Activated T-helper 1 cell treated with anti-CD3 and anti-CD28 coated beads, Interleukin-12 subunit alpha, Interleukin-12 subunit beta, Interleukin-2, Interleukin-4 antibody, amounts not matched to agents 30 ng/mL and 10 ng/mL and 1 ng/mL, durations not matched to agents 14 hours and 24 hours and 36 hours (primary cell): Measurements from ENCODE around the gene TMEM168. TPM values are rescaled to one million over a fixed set of nuclear protein-coding genes. Genes with fewer than 3 reads are reported as not detected.

Source experiments
- DNase-seq: peaks from one replicate; pipeline ENCODE4 v3.0.0; 2021; ENCODE audit warnings: low spot score
- H3K27ac Mint-ChIP-seq: one replicate; pipeline ENCODE4 v1.8.0; 2021; ENCODE audit warnings: mild to moderate bottlenecking, mixed read lengths
- H3K27me3 Mint-ChIP-seq: one replicate; pipeline ENCODE4 v1.8.0; 2022; ENCODE audit warnings: mild to moderate bottlenecking, moderate library complexity, mixed read lengths; ENCODE audit not compliant: insufficient read depth
- H3K36me3 Mint-ChIP-seq: one replicate; pipeline ENCODE4 v1.8.0; 2021; ENCODE audit warnings: low read depth, mixed read lengths
- H3K4me1 Mint-ChIP-seq: one replicate; pipeline ENCODE4 v1.8.0; 2021; ENCODE audit warnings: low read depth, mixed read lengths
- H3K4me3 Mint-ChIP-seq: one replicate; pipeline ENCODE4 v1.8.0; 2021; ENCODE audit warnings: mild to moderate bottlenecking, moderate library complexity, mixed read lengths
- H3K9me3 Mint-ChIP-seq: one replicate; pipeline ENCODE4 v1.8.0; 2021; ENCODE audit warnings: mixed read lengths
- intact Hi-C: fragments of 100-400 bp; cut with micrococcal nuclease; formaldehyde crosslinking; loops from one replicate; pipeline ENCODE4 v1.15.1; 2024
- total RNA-seq: library from RNA; stranded (reverse); gene quantifications from 2 replicates; pipeline ENCODE4 v1.2.3, GENCODE V29; 2022

Gene TMEM168
- total RNA-seq, 1 donor from 2014 or later = 18.1 TPM

- Mint-ChIP-seq H3K4me3 (no peak overlapping the region), H3K36me3 (peaks cover 19% of the 10 kb centered on the region)
These were observed 12.8 kb downstream of the TMEM168 start for GRCh38 chr7:112777406-112777805.

GRCh38 chr7:112771166-112771565 is 19.0 kb downstream of the TMEM168 start:
- Mint-ChIP-seq H3K27me3 (no peaks in the 10 kb centered on the region), H3K27ac (no peak overlapping the region), H3K4me1 (no peaks in the 10 kb centered on the region), H3K9me3 (no peaks in the 10 kb centered on the region), H3K4me3 (no peak overlapping the region), H3K36me3 (peaks cover 12% of the 10 kb centered on the region)
- intact Hi-C loops = no loop called here
- no peak for DNase-seq

More at GRCh38 chr7:112777406-112777805, 12.8 kb downstream of the TMEM168 start:
- intact Hi-C loops = no loop called here
- no peaks in the 10 kb centered on the region for H3K9me3 Mint-ChIP-seq
- peaks cover 17% of the 10 kb centered on the region for H3K4me1 Mint-ChIP-seq
- DNase-seq = no peak
- no peaks in the 10 kb centered on the region for H3K27me3 Mint-ChIP-seq
- H3K27ac Mint-ChIP-seq = no peak overlapping the region

DNA sequence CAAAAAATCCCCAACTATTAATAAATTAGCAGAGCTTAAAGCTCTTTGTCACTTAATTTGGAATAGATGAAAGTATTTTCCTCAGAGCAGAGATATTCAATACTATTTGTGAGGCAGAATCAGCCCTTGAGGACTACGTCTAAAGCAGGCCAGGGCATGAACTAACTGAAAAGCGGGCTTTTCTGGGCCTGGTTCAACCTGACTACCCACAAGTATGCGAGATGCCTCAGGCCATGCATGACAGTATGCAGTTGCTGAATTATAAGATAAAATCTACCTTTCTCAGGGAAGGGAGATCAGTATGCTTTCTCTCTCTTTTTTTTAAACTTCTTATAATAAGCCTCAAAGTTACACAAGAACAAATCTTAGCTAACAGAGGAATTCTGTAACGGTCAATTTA is 20.1 kb downstream of the TMEM168 start:
- intact Hi-C loops = no loop called here
- DNase-seq = no peak

GRCh38 chr7:112765105-112765504 is 25.1 kb downstream of the TMEM168 start:
- H3K36me3 Mint-ChIP-seq = peaks cover 17% of the 10 kb centered on the region
- no peak overlapping the region for H3K27ac Mint-ChIP-seq
- no peak for DNase-seq
- H3K9me3 Mint-ChIP-seq = no peaks in the 10 kb centered on the region
- H3K4me3 Mint-ChIP-seq = no peak overlapping the region
- H3K4me1 Mint-ChIP-seq = no peaks in the 10 kb centered on the region
- H3K27me3 Mint-ChIP-seq = no peaks in the 10 kb centered on the region
- intact Hi-C loops = no loop called here

More for the DNA sequence above, 20.1 kb downstream of the TMEM168 start:
- Mint-ChIP-seq H3K4me3 (no peak overlapping the region), H3K9me3 (no peaks in the 10 kb centered on the region), H3K36me3 (peaks cover 12% of the 10 kb centered on the region), H3K27ac (no peak overlapping the region), H3K27me3 (no peaks in the 10 kb centered on the region), H3K4me1 (no peaks in the 10 kb centered on the region)

GRCh38 chr7:112763996-112764395 is 26.2 kb downstream of the TMEM168 start:
- intact Hi-C loops = no loop called here
- H3K4me3 Mint-ChIP-seq = no peak overlapping the region
- H3K9me3 Mint-ChIP-seq = no peaks in the 10 kb centered on the region
- H3K4me1 Mint-ChIP-seq = no peaks in the 10 kb centered on the region
- H3K27ac Mint-ChIP-seq = no peak overlapping the region
- no peak for DNase-seq
- H3K36me3 Mint-ChIP-seq = peaks cover 13% of the 10 kb centered on the region
- no peaks in the 10 kb centered on the region for H3K27me3 Mint-ChIP-seq

DNA sequence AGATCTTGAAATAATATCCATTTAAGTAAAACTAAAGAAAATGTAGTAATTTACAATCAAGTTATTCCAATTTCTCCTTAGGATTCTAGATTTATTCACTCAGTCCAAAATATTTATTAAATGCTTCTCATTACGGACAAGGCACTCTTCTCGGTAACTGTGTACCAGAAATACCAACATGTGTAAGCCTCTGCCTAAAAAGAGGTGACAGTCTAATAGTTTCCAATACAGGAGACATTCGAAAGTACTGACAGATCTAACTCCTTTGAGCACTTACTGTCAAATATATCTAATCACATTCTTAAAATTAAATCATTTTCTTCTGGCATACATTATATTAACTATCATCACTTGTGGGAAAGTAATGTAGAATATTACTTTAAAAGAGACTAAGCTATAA is 26.9 kb downstream of the TMEM168 start:
- Mint-ChIP-seq H3K27me3 (no peaks in the 10 kb centered on the region), H3K4me1 (no peaks in the 10 kb centered on the region), H3K9me3 (no peaks in the 10 kb centered on the region), H3K36me3 (peaks cover 12% of the 10 kb centered on the region), H3K27ac (no peak overlapping the region), H3K4me3 (no peak overlapping the region)
- intact Hi-C loops = no loop called here
- DNase-seq = no peak

DNA sequence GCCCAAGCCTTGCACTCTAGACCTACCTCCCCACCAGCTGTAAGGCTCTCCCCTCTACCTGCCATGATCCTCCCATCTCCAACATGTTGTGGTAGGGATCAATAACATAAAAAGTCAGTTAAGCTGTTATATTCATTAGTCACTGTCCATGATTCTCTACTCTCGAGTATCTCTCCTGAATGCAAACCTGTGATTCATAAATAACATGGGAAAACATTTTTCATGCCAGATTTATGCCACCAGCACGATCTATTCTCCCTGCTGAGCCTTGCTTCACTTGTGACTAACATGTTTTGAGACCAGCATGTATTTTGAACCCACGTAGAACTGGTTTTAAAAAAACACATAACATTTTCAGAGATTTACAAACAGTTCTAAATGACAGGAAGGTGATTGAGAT is 30.3 kb downstream of the TMEM168 start:
- Mint-ChIP-seq H3K4me1 (peaks cover 7% of the 10 kb centered on the region), H3K27me3 (no peaks in the 10 kb centered on the region), H3K4me3 (no peak overlapping the region), H3K9me3 (no peaks in the 10 kb centered on the region), H3K36me3 (peaks cover 5% of the 10 kb centered on the region), H3K27ac (no peak overlapping the region)
- DNase-seq = no peak
- intact Hi-C loops = no loop called here

DNA sequence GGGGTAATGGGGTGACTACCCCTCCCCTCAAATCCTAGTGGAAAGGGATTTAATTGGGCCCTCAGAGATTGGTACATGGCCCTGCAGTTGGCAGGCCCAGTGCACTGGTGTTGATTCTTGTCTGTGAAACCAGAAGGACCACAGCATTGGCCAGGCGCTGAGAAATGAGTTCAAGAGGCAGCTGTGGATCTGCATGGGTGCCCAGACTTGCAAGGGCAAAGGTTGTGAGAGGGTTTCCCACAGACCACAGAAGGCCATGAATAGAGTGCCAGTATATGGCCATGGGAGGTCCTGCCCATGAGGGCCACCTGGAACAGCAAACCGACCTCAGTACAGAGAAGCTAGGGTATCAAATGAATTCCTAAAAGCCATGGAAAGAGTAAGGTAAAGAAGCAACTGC is 32.9 kb downstream of the TMEM168 start:
- Mint-ChIP-seq H3K9me3 (no peaks in the 10 kb centered on the region), H3K27me3 (peaks cover 5% of the 10 kb centered on the region), H3K4me3 (no peak overlapping the region), H3K27ac (no peak overlapping the region), H3K36me3 (peaks cover 5% of the 10 kb centered on the region), H3K4me1 (peaks cover 7% of the 10 kb centered on the region)
- intact Hi-C loops = no loop called here
- DNase-seq = no peak

- Mint-ChIP-seq H3K4me1 (peaks cover 7% of the 10 kb centered on the region), H3K27me3 (peaks cover 6% of the 10 kb centered on the region), H3K4me3 (no peak overlapping the region), H3K36me3 (no peaks in the 10 kb centered on the region), H3K27ac (no peak overlapping the region), H3K9me3 (no peaks in the 10 kb centered on the region)
- intact Hi-C loops = no loop called here
- DNase-seq = no peak
These were observed 36.9 kb downstream of the TMEM168 start for GRCh38 chr7:112753298-112753697.

GRCh38 chr7:112752576-112752975 is 37.6 kb downstream of the TMEM168 start:
- intact Hi-C loops = no loop called here
- peaks cover 6% of the 10 kb centered on the region for H3K27me3 Mint-ChIP-seq
- H3K36me3 Mint-ChIP-seq = no peaks in the 10 kb centered on the region
- H3K9me3 Mint-ChIP-seq = no peaks in the 10 kb centered on the region
- H3K4me1 Mint-ChIP-seq = peaks cover 7% of the 10 kb centered on the region
- H3K27ac Mint-ChIP-seq = no peak overlapping the region
- no peak for DNase-seq
- H3K4me3 Mint-ChIP-seq = no peak overlapping the region

GRCh38 chr7:112749775-112750174 is 40.4 kb downstream of the TMEM168 start:
- Mint-ChIP-seq H3K4me3 (no peak overlapping the region), H3K4me1 (no peaks in the 10 kb centered on the region), H3K9me3 (no peaks in the 10 kb centered on the region), H3K27ac (no peak overlapping the region), H3K36me3 (no peaks in the 10 kb centered on the region), H3K27me3 (peaks cover 6% of the 10 kb centered on the region)
- DNase-seq = no peak
- intact Hi-C loops = no loop called here

GRCh38 chr7:112748381-112748780 is 41.8 kb downstream of the TMEM168 start:
- H3K27me3 Mint-ChIP-seq = peaks cover 6% of the 10 kb centered on the region
- H3K27ac Mint-ChIP-seq = no peak overlapping the region
- no peaks in the 10 kb centered on the region for H3K9me3 Mint-ChIP-seq
- no peak overlapping the region for H3K4me3 Mint-ChIP-seq
- intact Hi-C loops = no loop called here
- H3K36me3 Mint-ChIP-seq = no peaks in the 10 kb centered on the region
- no peaks in the 10 kb centered on the region for H3K4me1 Mint-ChIP-seq
- no peak for DNase-seq

GRCh38 chr7:112745635-112746034 is 44.6 kb downstream of the TMEM168 start:
- H3K27ac Mint-ChIP-seq = no peak overlapping the region
- DNase-seq = no peak
- H3K4me3 Mint-ChIP-seq = no peak overlapping the region
- H3K27me3 Mint-ChIP-seq = peaks cover 3% of the 10 kb centered on the region
- H3K4me1 Mint-ChIP-seq = no peaks in the 10 kb centered on the region
- H3K36me3 Mint-ChIP-seq = no peaks in the 10 kb centered on the region
- intact Hi-C loops = no loop called here
- H3K9me3 Mint-ChIP-seq = no peaks in the 10 kb centered on the region

GRCh38 chr7:112744818-112745217 is 45.4 kb downstream of the TMEM168 start:
- DNase-seq = no peak
- intact Hi-C loops = no loop called here
- Mint-ChIP-seq H3K9me3 (no peaks in the 10 kb centered on the region), H3K4me3 (no peak overlapping the region), H3K4me1 (no peaks in the 10 kb centered on the region), H3K27me3 (peaks cover 3% of the 10 kb centered on the region), H3K27ac (no peak overlapping the region), H3K36me3 (no peaks in the 10 kb centered on the region)
